HG03175 (cell line): ENCODE data around the gene ADGRG7.
"Not testable (repeated sequence)": the region's sequence is repeated elsewhere in the genome, so short reads cannot be mapped to it uniquely, and the experiment has no call there.

Experiments
- ATAC-seq: cut with Tn5 transposase; IDR thresholded peaks from one replicate; pipeline ENCODE4 v1.9.1; 2021; ENCODE audit warnings: mild to moderate bottlenecking, moderate library complexity; ENCODE audit not compliant: unreplicated experiment

ADGRG7 gene

GRCh38 chr3:100641471-100642032 is 32.2 kb downstream of the ADGRG7 start:
- peak; percentile 93 for ATAC-seq

GRCh38 chr3:100645913-100646312 is 36.5 kb downstream of the ADGRG7 start:
- ATAC-seq, result no peak

- ATAC-seq, result no peak
Measured at GRCh38 chr3:100647171-100647570, 37.8 kb downstream of the ADGRG7 start.

- ATAC-seq, result no peak
Measured at GRCh38 chr3:100647657-100648056, 38.3 kb downstream of the ADGRG7 start.

GRCh38 chr3:100650651-100651619 is 41.5 kb downstream of the ADGRG7 start:
- ATAC-seq, result peak; percentile 98

- ATAC-seq, result no peak
Measured at GRCh38 chr3:100653604-100654294, 44.3 kb downstream of the ADGRG7 start.

GRCh38 chr3:100656945-100657344 is 47.5 kb downstream of the ADGRG7 start:
- no peak for ATAC-seq

GRCh38 chr3:100661294-100661693 is 51.9 kb downstream of the ADGRG7 start:
- ATAC-seq, result not testable (repeated sequence)

GRCh38 chr3:100662113-100662823 is 52.9 kb downstream of the ADGRG7 start:
- no peak for ATAC-seq

- no peak for ATAC-seq
Measured at GRCh38 chr3:100665230-100665629, 55.8 kb downstream of the ADGRG7 start.

- ATAC-seq, result not testable (repeated sequence)
Measured at GRCh38 chr3:100666699-100667098, 57.3 kb downstream of the ADGRG7 start.

- ATAC-seq, result not testable (repeated sequence)
Measured at GRCh38 chr3:100667316-100667715, 57.9 kb downstream of the ADGRG7 start.

- ATAC-seq, result not testable (repeated sequence)
Measured at GRCh38 chr3:100670995-100671394, 61.6 kb downstream of the ADGRG7 start.

- ATAC-seq, result no peak
Measured at GRCh38 chr3:100681496-100681895, 72.1 kb downstream of the ADGRG7 start.

GRCh38 chr3:100682056-100682853 is 72.9 kb downstream of the ADGRG7 start:
- no peak for ATAC-seq

GRCh38 chr3:100682854-100683760 is 73.7 kb downstream of the ADGRG7 start:
- ATAC-seq, result no peak

GRCh38 chr3:100693225-100693624 is 83.8 kb downstream of the ADGRG7 start:
- ATAC-seq, result no peak

GRCh38 chr3:100695696-100696095 is 86.3 kb downstream of the ADGRG7 start:
- ATAC-seq, result no peak

GRCh38 chr3:100696161-100696560 is 86.8 kb downstream of the ADGRG7 start:
- no peak for ATAC-seq
